SK-N-DZ (cell line): Measurements from ENCODE around the gene PITPNB.

Experiments
- DNase-seq: peaks from one replicate; pipeline ENCODE4 v3.0.0-alpha.2; 2015; ENCODE audit warnings: low spot score

Gene PITPNB

GRCh38 chr22:27834364-27835185 lies 84.5 kb downstream of the PITPNB start:
- DNase-seq: no peak

DNA sequence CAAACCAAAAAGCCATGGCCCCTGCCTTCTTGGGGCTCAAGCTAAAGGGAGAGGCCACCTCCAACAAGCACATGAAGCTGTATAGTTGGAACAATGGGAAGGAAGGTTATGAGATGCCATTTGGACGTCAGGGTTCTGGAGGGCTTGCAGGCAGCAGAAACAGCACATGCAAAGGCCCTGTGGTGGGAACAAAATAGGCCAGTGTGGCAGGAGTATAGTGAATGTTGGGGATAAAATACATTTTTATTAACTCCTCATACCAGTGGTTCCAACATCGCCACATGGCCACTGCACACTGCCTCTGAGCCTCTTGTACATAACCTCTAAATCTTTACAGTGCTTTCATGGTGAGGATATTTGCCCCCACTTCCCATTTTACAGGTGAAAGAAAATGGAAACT lies 85.3 kb downstream of the PITPNB start:
- no peak for DNase-seq

DNA sequence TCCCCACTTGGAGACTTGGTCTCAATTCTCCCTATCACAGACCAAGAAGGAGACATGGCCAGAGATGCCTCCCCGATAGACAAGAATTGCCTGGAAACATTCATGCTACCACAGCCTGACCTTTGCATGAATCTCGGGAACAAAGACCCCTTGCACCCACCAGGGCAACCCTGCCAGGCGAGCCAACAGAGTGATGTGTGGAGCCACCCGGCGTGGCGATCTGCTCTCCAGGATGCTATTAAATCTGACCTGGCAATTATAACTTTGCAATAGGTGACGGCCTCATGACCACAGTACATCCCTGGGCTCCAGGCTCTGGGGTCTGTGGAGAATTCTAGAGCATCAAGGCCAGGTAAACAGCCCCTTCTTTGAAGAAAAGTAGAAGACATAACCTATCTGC lies 86.5 kb downstream of the PITPNB start:
- DNase-seq: no peak

- no peak for DNase-seq
Measured at GRCh38 chr22:27829620-27830019, 89.4 kb downstream of the PITPNB start.

- no peak for DNase-seq
Measured at GRCh38 chr22:27827604-27828587, 91.2 kb downstream of the PITPNB start.

DNA sequence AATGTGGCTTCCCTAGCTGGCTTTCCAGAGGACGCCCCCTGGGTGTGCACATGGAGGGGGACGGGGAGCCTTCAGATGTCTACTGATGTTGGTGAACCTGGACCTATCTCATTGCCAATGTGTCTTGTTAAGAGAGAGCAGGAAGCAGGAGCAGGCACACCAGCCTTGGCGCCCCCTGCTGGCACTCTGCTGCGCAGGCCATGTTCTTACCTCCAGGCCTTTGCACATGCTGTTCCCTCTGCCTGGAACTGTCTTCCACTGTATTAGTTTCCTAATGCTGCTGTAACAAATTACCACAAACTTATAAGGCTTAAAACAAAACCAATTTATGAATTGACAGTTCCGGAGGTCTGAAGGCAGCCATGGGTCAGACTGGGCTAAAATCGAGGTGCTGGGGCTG lies 93.9 kb downstream of the PITPNB start:
- no peak for DNase-seq

DNA sequence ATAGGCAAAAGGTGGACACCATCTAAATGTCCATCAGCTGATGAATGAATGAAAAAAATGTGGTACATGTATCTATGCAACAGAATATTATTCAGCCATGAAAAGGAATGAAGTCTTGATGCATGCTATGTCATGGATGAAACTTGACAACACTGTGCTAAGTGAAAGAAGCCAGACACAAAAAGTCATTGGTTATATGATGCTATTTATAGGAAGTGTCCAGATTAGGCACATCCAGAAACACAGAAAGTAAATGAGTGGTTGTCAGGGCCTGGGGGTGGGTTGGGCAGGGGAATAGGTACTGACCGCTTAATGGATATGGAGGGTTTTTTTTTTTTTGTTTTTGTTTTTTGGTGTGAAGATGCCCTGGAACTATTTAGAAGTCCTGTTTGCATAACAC lies 95.8 kb downstream of the PITPNB start:
- no peak for DNase-seq

GRCh38 chr22:27820896-27821866 lies 97.9 kb downstream of the PITPNB start:
- no peak for DNase-seq

DNA sequence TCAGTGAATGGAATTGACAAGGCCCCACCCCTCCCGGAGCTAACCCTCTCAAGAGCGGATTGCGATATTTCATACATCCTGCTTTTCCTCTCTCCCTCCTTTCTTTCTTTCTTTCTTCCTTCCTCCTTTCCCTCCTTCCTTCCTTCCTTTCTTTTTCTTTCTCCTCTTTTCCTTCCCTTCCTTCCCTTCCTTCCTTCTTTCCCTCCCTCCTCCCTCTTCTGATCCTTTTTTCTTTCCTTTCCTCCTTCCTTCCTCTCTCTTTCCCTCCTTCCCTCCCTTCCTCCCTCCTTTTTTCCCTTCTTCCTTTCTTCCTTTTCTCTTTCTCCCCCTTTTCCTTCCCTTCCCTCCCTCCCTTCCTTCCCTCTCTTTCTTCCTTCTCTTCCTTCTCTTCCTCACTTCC lies 102.5 kb downstream of the PITPNB start:
- DNase-seq: no peak

DNA sequence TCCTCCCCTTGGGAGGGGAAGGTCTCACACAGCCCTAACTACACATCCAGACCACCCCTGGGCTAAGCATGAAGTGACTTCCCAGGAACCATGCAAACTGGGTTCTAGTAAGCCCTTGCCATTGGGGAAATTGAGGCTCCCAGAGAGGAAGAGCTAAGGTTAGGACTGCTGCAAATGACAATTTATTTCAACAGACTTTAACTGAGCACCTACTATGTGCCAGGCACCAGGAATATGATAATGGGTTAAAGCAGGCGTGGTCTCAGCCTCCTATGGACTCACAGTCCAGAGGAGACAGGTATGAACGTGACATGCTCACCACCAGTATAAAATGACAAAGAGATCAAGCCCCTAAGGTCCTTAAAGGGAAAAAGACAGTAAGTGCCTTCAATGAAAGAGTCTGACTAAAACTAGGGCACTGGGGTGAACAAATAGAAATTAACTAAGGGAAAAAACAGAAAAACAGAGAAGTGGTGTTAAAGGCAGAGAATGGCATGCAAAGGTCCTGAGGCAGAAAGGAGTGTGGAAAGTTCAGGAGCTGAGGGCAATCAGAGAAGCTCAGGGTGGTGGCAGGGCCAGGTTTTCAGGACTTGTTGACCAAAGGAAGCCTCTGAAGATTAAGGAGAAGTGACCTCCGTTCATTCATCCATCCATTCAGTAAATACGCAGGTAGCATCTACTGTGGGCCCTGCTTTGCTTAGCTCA lies 103.1 kb downstream of the PITPNB start:
- no peak for DNase-seq

DNA sequence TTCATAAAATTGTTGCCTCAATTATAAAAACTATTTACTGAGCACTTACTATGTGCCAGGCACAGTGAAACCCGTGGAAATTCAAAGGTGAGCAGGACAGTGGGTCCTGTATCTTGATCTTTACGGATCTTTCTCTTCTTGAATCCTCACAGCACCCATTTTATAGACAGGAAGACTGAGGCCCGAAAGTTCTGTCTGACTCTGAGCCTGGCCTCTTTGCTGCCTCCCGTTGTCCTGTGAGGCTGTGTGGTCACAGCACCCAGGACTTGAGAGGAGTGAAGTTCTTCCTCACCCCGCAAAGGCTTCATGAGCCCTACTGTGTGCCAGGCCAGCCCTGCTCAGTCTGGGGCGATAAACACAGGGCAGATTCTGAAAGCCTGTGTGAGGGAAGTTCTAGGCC lies 104.1 kb downstream of the PITPNB start:
- no peak for DNase-seq

DNA sequence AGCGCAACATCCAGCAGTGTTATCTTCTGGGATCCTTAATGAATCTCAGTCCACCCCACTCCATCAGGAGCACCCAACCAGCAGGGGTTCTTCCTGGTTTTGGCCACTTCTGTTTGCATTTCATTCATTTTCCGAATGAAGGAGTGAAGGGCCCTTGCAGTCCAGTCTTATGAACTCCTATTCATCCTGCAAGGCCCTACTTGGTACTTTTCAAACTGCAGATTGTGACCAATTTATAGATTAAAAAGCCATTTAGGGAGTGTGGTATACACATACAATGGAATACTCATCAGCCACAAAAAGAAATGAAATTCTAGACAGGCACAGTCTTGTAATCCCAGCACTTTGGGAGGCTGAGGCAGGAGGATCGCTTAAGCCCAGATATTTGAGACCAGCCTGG lies 107.3 kb downstream of the PITPNB start:
- no peak for DNase-seq

- DNase-seq: no peak
Measured at GRCh38 chr22:27810609-27811151, 108.4 kb downstream of the PITPNB start.

- no peak for DNase-seq
Measured at GRCh38 chr22:27809700-27810608, 109.1 kb downstream of the PITPNB start.

- peak; percentile 66 for DNase-seq
Measured at GRCh38 chr22:27809226-27809603, 109.8 kb downstream of the PITPNB start.

GRCh38 chr22:27808451-27809225 lies 110.4 kb downstream of the PITPNB start:
- no peak for DNase-seq

DNA sequence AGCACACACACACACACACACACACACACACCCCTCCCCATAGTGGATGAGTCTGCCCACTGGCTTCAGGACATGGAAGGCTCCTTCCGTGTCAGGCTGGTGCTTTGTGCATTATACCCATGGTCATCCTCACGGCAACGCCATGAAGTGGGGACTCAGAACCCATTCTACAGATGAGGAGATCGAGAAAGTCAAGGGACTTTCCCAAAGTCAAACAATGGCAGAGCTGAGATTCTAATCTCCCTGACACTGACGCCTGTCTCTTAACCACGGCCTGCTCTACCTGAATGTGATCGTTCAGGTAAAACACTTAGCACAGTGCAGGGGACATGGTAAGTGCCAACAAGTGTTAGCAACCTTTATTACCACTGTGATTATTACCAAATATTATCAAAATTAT lies 113.2 kb downstream of the PITPNB start:
- no peak for DNase-seq

DNA sequence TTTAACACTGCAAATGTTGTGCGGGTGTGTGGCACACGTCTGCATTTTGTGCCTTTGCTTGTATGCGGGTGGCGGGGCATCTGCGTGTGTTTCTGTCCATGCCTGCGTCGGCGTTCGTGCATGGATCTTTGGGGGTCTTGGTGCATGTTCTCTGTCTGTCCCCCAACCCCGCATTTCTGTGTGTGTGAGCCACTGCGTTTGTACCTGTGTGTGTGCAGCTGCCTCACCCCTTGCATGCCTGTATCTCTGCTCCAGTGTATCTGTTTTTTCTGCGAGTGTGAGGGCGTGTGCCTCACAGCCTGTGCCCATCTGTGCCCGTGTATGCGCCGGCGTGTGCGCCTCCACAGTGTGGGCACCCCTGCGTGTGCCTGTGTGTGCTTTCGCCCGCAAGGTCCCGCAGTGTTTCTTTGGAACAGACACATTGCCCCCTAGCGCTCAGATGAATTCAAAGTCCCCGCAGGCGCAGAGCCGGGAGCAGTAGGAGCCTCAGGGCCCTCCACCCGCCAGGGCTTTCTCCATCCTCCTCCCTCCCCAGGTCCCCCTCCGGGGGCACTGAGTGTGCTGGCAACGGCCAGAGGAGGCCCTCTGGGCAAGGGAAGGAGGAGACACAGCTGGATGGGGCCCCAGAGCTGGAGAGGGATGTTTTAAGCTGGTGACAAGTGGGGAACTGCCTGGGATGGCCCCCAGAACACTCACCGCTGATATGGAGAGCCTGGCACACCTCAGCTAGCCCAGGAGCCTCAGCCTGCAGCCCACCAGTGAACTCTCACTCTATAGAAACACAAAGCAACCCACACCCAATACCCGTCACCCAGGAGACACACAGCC lies 114.4 kb downstream of the PITPNB start:
- DNase-seq: peak; percentile 58
